Suppressor macrophage treated with lipopolysaccharide for 1 hour (primary cell): ENCODE measurements around the gene SYTL1.

Experiments
- DNase-seq, 3 donors: peaks; one replicate each; pipeline ENCODE4 v3.0.0-alpha.2; 2020 to 2022

The SYTL1 gene

GRCh38 chr1:27349784-27350662, 8.2 kb downstream of the SYTL1 start:
- DNase-seq = peak in 1 of 3 donors; percentile 65

- no peak for DNase-seq
Measured at GRCh38 chr1:27350663-27351540, 9.1 kb downstream of the SYTL1 start.

- no peak for DNase-seq
Measured at GRCh38 chr1:27351541-27352107, 9.8 kb downstream of the SYTL1 start.

- DNase-seq = no peak
Measured at GRCh38 chr1:27353166-27353565, 11.3 kb downstream of the SYTL1 start.

- no peak for DNase-seq
Measured at GRCh38 chr1:27353629-27354028, 11.8 kb downstream of the SYTL1 start.

- no peak for DNase-seq
Measured at GRCh38 chr1:27355683-27356082, 13.9 kb downstream of the SYTL1 start.

- DNase-seq = no peak
Measured at GRCh38 chr1:27356277-27356618, 14.4 kb downstream of the SYTL1 start.

GRCh38 chr1:27356619-27357280, 14.9 kb downstream of the SYTL1 start:
- DNase-seq = peak; percentile 48 to 63 (median 56)

GRCh38 chr1:27357281-27358037, 15.6 kb downstream of the SYTL1 start:
- DNase-seq = peak; percentile 70 to 83 (median 76)

- no peak for DNase-seq
Measured at GRCh38 chr1:27358038-27358927, 16.5 kb downstream of the SYTL1 start.

GRCh38 chr1:27358928-27359313, 17.1 kb downstream of the SYTL1 start:
- no peak for DNase-seq

- DNase-seq = no peak
Measured at GRCh38 chr1:27359822-27360158, 18.0 kb downstream of the SYTL1 start.

GRCh38 chr1:27360159-27361043, 18.6 kb downstream of the SYTL1 start:
- peak in 2 of 3 donors; percentile 32 to 53 for DNase-seq

GRCh38 chr1:27361044-27361402, 19.2 kb downstream of the SYTL1 start:
- no peak for DNase-seq

GRCh38 chr1:27361553-27361952, 19.7 kb downstream of the SYTL1 start:
- DNase-seq = no peak

GRCh38 chr1:27363766-27364695, 22.2 kb downstream of the SYTL1 start:
- no peak for DNase-seq

- DNase-seq = no peak
Measured at GRCh38 chr1:27364696-27365371, 23.0 kb downstream of the SYTL1 start.

GRCh38 chr1:27365372-27366112, 23.7 kb downstream of the SYTL1 start:
- peak; percentile 80 to 94 (median 92) for DNase-seq
